22Rv1 (cell line): ENCODE results near the gene CRIP2.

ENCODE experiments used
- H3K27ac ChIP-seq: fragments of 450-650 bp; 2 replicates; pipeline ENCODE4 v1.5.1; 2017
- ZFX ChIP-seq: fragments of 450-650 bp; IDR thresholded peaks from 2 replicates; pipeline ENCODE4 v1.6.1; 2017; ENCODE audit warnings: antibody characterized with exemption, borderline replicate concordance
- TF ChIP-seq, protein P1 (sequence below): fragments of 450-650 bp; IDR thresholded peaks from 2 replicates; pipeline ENCODE4 v1.5.1; 2017; ENCODE audit warnings: mild to moderate bottlenecking

CRIP2 gene

DNA sequence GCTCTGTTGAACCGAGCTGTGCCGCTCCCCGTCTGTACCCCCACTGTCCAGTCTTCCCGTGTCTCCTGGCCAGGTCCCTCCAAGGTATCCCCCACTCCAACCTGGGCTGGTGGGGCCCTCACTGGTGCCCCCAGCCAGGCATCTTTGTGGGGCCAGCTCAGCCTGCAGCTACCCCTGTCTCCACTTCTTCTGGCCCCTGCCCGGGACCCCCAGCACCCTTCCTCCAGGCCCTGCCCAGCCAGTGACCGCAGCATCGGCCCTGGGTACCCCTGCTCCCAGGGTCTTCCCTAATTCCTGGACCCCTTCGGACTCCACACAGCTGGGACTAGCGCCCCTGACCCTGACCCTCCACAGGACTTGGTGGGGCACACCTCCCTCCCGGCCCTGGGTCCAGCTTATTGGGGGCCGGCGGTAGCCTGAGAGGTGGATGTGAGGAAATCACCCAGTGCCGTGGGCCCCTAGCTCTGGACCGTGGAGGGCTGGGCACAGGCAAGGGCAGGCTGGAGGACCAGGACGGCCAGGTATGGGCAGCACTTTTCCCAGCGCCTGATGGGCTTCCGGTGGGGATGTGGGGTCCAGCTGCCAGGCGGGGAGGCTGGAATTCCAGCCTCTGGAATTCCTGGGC is 8.0 kb downstream of the CRIP2 start:
- H3K27ac ChIP-seq: peak overlapping the region; percentile 100

DNA sequence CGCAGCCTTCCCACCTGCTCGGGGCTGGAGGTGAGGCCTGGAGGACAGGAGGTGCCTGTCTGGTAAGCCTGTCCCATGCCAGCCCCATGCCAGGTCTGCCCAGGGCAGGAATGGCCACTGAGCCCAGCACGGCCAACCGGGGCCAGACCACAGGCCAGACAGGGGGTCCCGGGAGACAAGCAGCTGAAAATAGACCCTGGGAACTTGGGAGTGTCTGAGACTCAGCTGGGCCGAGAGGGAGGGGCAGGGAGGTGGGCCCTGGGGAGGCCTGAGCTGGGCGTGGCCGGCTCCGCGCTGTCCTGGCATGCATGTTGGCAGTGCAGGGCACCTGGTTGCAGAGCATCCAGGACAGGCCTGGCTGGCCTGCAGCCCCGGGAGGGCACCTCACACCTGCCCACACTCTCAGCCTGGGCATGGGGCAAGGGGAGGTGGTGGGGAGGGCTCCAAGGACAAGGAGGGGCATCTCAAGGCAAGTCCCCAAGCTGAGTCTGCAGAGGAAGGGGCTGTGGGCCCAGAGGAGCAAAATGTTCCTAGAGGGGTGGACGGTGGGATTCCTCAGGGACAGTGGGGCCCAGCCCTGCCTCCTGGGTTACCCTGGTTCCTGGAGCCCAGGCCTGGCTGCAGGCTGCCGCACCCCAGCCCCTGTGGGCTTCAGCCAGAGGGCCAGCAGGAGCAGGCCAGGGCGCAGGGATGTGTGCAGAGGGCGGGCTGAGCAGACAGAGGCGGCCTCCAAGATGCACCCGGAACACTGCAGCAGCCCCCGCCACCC is 8.9 kb downstream of the CRIP2 start:
- TF ChIP-seq ZFX: no peak
- TF ChIP-seq, protein P1, sequence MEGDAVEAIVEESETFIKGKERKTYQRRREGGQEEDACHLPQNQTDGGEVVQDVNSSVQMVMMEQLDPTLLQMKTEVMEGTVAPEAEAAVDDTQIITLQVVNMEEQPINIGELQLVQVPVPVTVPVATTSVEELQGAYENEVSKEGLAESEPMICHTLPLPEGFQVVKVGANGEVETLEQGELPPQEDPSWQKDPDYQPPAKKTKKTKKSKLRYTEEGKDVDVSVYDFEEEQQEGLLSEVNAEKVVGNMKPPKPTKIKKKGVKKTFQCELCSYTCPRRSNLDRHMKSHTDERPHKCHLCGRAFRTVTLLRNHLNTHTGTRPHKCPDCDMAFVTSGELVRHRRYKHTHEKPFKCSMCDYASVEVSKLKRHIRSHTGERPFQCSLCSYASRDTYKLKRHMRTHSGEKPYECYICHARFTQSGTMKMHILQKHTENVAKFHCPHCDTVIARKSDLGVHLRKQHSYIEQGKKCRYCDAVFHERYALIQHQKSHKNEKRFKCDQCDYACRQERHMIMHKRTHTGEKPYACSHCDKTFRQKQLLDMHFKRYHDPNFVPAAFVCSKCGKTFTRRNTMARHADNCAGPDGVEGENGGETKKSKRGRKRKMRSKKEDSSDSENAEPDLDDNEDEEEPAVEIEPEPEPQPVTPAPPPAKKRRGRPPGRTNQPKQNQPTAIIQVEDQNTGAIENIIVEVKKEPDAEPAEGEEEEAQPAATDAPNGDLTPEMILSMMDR: no peak
- H3K27ac ChIP-seq: peak overlapping the region; percentile 100

More for the DNA sequence above, 8.0 kb downstream of the CRIP2 start:
- TF ChIP-seq, protein P1: no peak
- no peak for TF ChIP-seq ZFX

DNA sequence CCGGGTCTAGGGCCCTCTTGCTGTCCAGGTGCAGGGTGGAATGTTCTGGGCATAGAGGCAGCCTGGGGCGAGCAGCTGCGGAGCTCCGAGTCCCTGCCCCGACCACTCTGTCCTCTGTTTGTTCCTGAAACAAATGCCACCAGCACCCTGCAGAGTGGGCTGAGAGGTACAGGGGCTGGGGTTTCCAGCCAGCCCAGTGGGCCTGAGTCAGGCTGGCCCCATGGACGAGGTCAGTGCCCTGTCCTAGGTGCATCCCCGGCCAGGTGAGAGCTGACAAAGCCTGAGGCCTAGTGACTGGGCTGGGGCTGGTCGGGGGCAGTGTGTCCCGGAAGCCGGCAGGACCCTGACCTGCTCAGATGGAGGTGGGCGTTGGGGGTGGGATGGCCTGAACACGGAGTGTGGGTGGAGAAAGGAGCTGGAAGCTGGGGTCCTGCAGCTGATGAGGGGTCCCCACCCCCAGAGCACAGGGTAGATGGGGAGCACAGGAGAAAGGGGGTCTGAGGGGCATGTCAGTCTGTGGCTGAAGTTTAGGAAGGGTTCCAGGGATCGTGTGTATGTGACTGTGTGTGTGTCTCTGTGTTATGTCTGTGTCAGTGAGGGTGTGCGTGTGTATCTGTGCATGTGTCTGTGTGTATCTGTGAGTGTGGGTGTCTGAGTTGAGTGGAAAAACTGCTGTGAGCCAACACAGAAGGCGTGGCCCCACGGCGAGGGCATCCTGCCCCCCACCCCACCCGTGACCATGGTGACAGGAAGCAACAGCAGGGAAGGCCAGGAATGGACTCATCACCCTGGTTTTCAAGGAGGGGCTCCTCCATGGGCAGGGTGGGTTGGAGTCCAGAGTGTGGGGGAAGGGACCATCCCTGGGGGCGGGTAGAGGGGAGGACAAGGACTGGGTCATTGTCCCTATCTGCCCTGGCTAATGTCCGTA is 9.7 kb downstream of the CRIP2 start:
- no peak for TF ChIP-seq ZFX
- TF ChIP-seq, protein P1: no peak
- H3K27ac ChIP-seq: peak overlapping the region; percentile 100

DNA sequence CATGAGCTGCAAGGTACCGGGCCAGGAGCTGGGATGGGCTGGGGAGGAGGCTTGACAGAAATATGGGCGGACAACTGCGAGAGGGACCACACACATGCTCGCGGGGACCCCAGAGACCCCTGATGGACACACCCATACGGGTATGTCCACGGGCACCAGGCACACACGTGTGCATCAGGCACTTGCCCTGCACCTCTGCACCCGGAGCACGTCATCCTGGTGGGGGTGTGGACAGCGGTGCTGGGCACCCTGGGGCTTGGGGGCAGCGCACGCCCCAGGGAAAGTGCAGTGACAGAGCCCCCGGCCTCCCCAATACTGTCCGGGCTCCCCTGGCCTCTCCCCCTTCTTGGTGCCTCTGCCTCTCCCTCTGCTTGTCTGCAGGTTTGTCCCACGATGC is 10.4 kb downstream of the CRIP2 start:
- peak overlapping the region; percentile 100 for H3K27ac ChIP-seq
- TF ChIP-seq ZFX: no peak
- TF ChIP-seq, protein P1: no peak

DNA sequence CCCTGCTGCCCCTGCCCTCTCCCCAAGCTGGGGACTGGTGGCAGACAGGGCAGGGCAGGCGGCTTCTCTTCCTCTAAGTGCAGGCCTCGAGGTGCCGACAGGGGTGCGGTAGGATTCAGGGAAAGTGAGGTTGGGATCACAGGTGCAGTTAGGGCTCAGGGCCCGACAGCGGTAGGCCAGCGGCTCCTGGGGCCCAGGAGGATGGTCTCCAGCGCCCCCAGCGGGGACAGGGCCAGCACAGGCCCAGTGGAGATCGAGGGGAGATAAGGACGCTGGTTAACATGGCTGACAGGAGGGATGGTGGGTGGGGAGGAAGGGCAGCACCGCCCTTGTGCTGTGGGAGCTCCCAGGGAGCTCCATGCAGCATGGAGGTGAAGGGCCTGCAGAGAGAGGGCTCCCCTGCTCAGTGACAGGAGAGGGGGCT is 11.1 kb downstream of the CRIP2 start:
- peak overlapping the region; percentile 100 for H3K27ac ChIP-seq
- TF ChIP-seq ZFX: no peak
- TF ChIP-seq, protein P1: peak; percentile 62

DNA sequence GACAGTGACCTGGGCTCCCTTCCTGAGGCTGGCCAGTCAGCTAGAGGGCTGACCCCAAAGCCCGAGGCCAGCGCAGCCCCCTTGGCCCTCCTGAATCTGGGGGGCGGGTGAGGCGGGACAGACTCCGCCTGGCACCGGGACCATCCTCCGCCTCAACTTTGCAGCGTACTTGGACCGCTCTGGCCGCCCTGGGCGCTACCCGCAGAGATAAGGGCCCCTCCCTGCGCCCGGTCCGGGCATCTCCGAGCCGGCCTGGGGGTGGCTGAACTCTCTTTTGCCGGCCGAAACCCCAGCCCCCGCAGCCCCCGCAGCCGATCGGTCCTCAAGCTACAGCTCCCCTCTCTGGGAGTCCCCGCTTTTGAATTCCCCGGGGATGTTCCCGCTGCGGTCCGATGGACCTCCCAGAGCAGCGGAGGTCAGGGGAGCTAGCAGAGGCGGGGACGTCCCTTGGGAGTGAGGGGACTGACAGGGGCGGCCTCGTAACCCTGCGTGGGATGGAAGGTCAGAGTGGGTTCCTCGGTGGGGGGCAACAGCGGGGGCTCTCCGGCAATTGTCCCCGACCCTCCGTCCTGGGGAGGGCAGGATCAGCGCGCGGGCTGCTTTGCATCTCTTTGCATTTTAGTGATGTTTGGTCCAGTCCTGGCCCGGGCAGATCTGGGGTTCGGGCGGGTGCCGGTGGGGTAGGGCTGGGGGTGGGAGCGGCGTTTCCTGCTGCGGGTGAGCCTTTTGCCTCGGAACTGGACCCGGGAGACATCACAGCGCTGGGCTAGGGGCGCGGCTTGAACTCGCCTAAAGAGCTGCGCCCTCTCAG is 11.7 kb downstream of the CRIP2 start, which contains the start of gene CRIP1:
CRIP1 (plus strand) TSS at position 724 of the 811 bp plus-strand sequence. CDS start 374 bp downstream, outside the sequence.
- peak within 1 kb of the TSS; percentile 100 for H3K27ac ChIP-seq
- TF ChIP-seq, protein P1: no peak
